Hematopoietic multipotent progenitor cell treated with erythropoietin and hydrocortisone succinate and interleukin-3 and kit ligand, for 6 days (in vitro differentiated cells): ENCODE measurements around the gene SIRPA.
"Not testable (repeated sequence)": the region's sequence is repeated elsewhere in the genome, so short reads cannot be mapped to it uniquely, and the experiment has no call there.

ENCODE experiments used
- DNase-seq: peaks from one replicate; pipeline ENCODE4 v3.0.0-alpha.2; 2015

Gene SIRPA

GRCh38 chr20:1909097-1909496, 13.9 kb downstream of the SIRPA start:
- DNase-seq, result no peak

GRCh38 chr20:1911536-1911935, 16.3 kb downstream of the SIRPA start:
- no peak for DNase-seq

GRCh38 chr20:1912053-1912452, 16.8 kb downstream of the SIRPA start:
- peak; percentile 75 for DNase-seq

GRCh38 chr20:1912646-1913045, 17.4 kb downstream of the SIRPA start:
- no peak for DNase-seq

GRCh38 chr20:1915233-1915632, 20.0 kb downstream of the SIRPA start:
- not testable (repeated sequence) for DNase-seq

- DNase-seq, result no peak
Measured at GRCh38 chr20:1915725-1916124, 20.5 kb downstream of the SIRPA start.

- no peak for DNase-seq
Measured at GRCh38 chr20:1917786-1918185, 22.6 kb downstream of the SIRPA start.

- DNase-seq, result no peak
Measured at GRCh38 chr20:1918491-1919165, 23.4 kb downstream of the SIRPA start.

- no peak for DNase-seq
Measured at GRCh38 chr20:1920252-1920651, 25.0 kb downstream of the SIRPA start.

GRCh38 chr20:1920826-1921225, 25.6 kb downstream of the SIRPA start:
- no peak for DNase-seq

GRCh38 chr20:1921985-1922384, 26.8 kb downstream of the SIRPA start:
- not testable (repeated sequence) for DNase-seq

GRCh38 chr20:1922786-1923185, 27.6 kb downstream of the SIRPA start:
- no peak for DNase-seq

GRCh38 chr20:1924910-1925861, 30.0 kb downstream of the SIRPA start:
- DNase-seq, result no peak

GRCh38 chr20:1926237-1926636, 31.0 kb downstream of the SIRPA start:
- DNase-seq, result no peak

- DNase-seq, result no peak
Measured at GRCh38 chr20:1927217-1927616, 32.0 kb downstream of the SIRPA start.

GRCh38 chr20:1928154-1928553, 32.9 kb downstream of the SIRPA start:
- no peak for DNase-seq

GRCh38 chr20:1928782-1929181, 33.6 kb downstream of the SIRPA start:
- no peak for DNase-seq

GRCh38 chr20:1929460-1929859, 34.3 kb downstream of the SIRPA start:
- no peak for DNase-seq

GRCh38 chr20:1930165-1930564, 35.0 kb downstream of the SIRPA start:
- no peak for DNase-seq

GRCh38 chr20:1931830-1932229, 36.6 kb downstream of the SIRPA start:
- no peak for DNase-seq

- DNase-seq, result no peak
Measured at GRCh38 chr20:1932971-1933370, 37.8 kb downstream of the SIRPA start.

- no peak for DNase-seq
Measured at GRCh38 chr20:1933465-1933870, 38.3 kb downstream of the SIRPA start.

GRCh38 chr20:1934156-1934555, 38.9 kb downstream of the SIRPA start:
- DNase-seq, result no peak
